HepG2 (cell line): ENCODE results near the gene TMEM222. TPM values are rescaled to one million over a fixed set of nuclear protein-coding genes. Genes with fewer than 3 reads are reported as not detected.

ENCODE experiments used
- HOXA9 ChIP-seq: sonication (generic); formaldehyde crosslinking; IDR thresholded peaks from 2 replicates; pipeline ENCODE4 v1.8.1; 2022; ENCODE audit warnings: missing genetic modification reagents, mild to moderate bottlenecking, moderate library complexity, borderline replicate concordance
- IRF2 ChIP-seq: IDR thresholded peaks from 2 replicates; pipeline ENCODE4 v1.6.1; 2018; ENCODE audit warnings: missing genetic modification reagents, missing compliant biosample characterization
- ZNF143 ChIP-seq: sonication (generic); formaldehyde crosslinking; IDR thresholded peaks from 2 replicates; pipeline ENCODE4 v1.4.0; 2020; ENCODE audit warnings: missing genetic modification reagents
- polyA plus RNA-seq, 8 experiments: library from polyadenylated mRNA; depleted of rRNA in 3 of 8; stranded (reverse) in 7 of 8; unstranded in 1 of 8; fragments of >200 nt; fragmentation: Illumina TruSeq in 4 of 8; extraction: Trizol in 4 of 8; gene quantifications; 2 replicates each; pipeline versions ENCODE4 v1.2.1 to v1.2.3, GENCODE V29; 2011 to 2016; ENCODE audit warnings: low read depth in 4 of 8, missing spikeins in 1 of 8, mixed read lengths in 1 of 8; ENCODE audit not compliant: insufficient read depth in 1 of 8
- total RNA-seq, 5 experiments: library from RNA; depleted of rRNA; stranded (reverse); fragments of >200 nt; fragmentation: Illumina TruSeq; extraction: Trizol; gene quantifications; 2 replicates each; pipeline ENCODE4 v1.2.3, GENCODE V29; 2016; ENCODE audit warnings: low read depth in 1 of 5
- TF ChIP-seq, protein P1 (sequence below), 2 experiments: sonication (generic) in 1 of 2; formaldehyde crosslinking in 1 of 2; IDR thresholded peaks; 2 replicates each; pipeline versions ENCODE4 v1.5.1 to v1.6.1; 2011 to 2020; ENCODE audit warnings: borderline replicate concordance in 1 of 2, low read depth in 1 of 2, low read length in 1 of 2, mild to moderate bottlenecking in 1 of 2, missing genetic modification reagents in 1 of 2, moderate library complexity in 1 of 2
- TF ChIP-seq, protein P2 (sequence below): sonication (generic); formaldehyde crosslinking; IDR thresholded peaks from 2 replicates; pipeline ENCODE4 v1.8.1; 2022; ENCODE audit warnings: mild to moderate bottlenecking, missing genetic modification reagents
- TF ChIP-seq, protein P3 (sequence below): sonication (generic); formaldehyde crosslinking; IDR thresholded peaks from 2 replicates; pipeline ENCODE4 v1.5.0; 2020; ENCODE audit warnings: mild to moderate bottlenecking, missing genetic modification reagents

The TMEM222 gene
- total and polyA plus RNA-seq, 2 of the 13 experiments (the other 11 are each of a cell fraction or from before 2014, with no cell fraction given) = 22.7 to 29.6 TPM

- TF ChIP-seq, protein P1, sequence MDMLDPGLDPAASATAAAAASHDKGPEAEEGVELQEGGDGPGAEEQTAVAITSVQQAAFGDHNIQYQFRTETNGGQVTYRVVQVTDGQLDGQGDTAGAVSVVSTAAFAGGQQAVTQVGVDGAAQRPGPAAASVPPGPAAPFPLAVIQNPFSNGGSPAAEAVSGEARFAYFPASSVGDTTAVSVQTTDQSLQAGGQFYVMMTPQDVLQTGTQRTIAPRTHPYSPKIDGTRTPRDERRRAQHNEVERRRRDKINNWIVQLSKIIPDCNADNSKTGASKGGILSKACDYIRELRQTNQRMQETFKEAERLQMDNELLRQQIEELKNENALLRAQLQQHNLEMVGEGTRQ (IDR thresholded peaks at IDR 0.05; ENCODE audit: low read depth, low read length) = no peak
- TF ChIP-seq, protein P1 (CRISPR knock-in tag; IDR thresholded peaks at IDR 0.05; ENCODE audit: borderline replicate concordance) = no peak
- no peak for TF ChIP-seq IRF2 (CRISPR knock-in tag)
- TF ChIP-seq HOXA9 (CRISPR knock-in tag) = no peak
- TF ChIP-seq, protein P2, sequence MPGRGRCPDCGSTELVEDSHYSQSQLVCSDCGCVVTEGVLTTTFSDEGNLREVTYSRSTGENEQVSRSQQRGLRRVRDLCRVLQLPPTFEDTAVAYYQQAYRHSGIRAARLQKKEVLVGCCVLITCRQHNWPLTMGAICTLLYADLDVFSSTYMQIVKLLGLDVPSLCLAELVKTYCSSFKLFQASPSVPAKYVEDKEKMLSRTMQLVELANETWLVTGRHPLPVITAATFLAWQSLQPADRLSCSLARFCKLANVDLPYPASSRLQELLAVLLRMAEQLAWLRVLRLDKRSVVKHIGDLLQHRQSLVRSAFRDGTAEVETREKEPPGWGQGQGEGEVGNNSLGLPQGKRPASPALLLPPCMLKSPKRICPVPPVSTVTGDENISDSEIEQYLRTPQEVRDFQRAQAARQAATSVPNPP (CRISPR knock-in tag) = no peak
- TF ChIP-seq, protein P3, sequence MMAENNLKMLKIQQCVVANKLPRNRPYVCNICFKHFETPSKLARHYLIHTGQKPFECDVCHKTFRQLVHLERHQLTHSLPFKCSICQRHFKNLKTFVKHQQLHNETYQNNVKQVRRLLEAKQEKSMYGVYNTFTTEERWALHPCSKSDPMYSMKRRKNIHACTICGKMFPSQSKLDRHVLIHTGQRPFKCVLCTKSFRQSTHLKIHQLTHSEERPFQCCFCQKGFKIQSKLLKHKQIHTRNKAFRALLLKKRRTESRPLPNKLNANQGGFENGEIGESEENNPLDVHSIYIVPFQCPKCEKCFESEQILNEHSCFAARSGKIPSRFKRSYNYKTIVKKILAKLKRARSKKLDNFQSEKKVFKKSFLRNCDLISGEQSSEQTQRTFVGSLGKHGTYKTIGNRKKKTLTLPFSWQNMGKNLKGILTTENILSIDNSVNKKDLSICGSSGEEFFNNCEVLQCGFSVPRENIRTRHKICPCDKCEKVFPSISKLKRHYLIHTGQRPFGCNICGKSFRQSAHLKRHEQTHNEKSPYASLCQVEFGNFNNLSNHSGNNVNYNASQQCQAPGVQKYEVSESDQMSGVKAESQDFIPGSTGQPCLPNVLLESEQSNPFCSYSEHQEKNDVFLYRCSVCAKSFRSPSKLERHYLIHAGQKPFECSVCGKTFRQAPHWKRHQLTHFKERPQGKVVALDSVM (CRISPR knock-in tag) = no peak
- TF ChIP-seq ZNF143 (CRISPR knock-in tag) = 0 out of 2 replicates have a peak, but pooled peaks have one; percentile 2
Measured at GRCh38 chr1:27358038-27358927, 36.3 kb downstream of the TMEM222 start (continued).
